GM18508 (cell line): ENCODE results near the gene KRT85.
"Not testable (repeated sequence)": the region's sequence is repeated elsewhere in the genome, so short reads cannot be mapped to it uniquely, and the experiment has no call there.

ENCODE experiments used
- ATAC-seq: cut with Tn5 transposase; IDR thresholded peaks from one replicate; pipeline ENCODE4 v1.9.1; 2021; ENCODE audit warnings: moderate number of reproducible peaks; ENCODE audit not compliant: insufficient read depth, unreplicated experiment

Gene KRT85

DNA sequence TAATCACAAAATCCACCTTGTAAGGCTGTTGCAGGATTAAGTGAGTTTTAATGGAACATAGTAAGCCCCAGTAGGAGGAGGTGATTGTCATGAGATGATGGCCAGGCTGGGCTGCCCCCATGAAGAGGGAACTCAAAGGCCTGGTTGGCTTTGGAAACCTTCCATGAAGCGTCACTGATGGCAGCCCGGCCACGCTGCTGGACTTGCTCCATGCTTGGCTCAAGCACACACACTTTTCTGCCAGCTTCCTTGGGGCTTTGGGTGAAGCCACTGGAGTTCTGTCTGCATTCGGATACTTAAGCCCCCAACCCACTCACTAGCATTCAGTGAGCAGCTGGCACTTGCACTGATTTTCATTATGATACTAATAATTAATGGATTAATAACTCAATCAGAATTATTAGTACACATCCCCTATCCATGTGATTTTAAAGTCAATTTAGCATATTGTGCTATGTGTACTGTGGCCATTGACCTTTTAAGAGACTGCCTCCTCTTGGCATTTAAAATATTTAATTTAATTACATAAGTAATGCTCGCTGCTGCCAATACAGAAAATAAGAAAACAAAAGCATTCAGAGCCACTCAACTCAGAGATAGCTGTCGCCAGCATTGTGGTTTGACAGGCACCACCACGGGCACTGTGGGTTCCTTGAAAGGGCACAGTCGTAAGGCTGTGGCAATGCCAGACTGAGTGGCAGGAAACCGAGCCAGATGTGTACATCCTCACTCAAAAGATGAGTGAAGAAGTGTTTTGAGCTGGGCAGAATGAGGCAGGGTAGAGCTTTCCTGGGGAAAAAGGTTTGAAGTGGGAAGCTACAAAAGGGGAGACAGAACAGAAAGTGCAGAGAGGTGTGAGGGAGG, 15.9 kb downstream of the KRT85 start:
- ATAC-seq, result no peak

- no peak for ATAC-seq
These were observed 16.5 kb downstream of the KRT85 start for GRCh38 chr12:52350786-52351185.

DNA sequence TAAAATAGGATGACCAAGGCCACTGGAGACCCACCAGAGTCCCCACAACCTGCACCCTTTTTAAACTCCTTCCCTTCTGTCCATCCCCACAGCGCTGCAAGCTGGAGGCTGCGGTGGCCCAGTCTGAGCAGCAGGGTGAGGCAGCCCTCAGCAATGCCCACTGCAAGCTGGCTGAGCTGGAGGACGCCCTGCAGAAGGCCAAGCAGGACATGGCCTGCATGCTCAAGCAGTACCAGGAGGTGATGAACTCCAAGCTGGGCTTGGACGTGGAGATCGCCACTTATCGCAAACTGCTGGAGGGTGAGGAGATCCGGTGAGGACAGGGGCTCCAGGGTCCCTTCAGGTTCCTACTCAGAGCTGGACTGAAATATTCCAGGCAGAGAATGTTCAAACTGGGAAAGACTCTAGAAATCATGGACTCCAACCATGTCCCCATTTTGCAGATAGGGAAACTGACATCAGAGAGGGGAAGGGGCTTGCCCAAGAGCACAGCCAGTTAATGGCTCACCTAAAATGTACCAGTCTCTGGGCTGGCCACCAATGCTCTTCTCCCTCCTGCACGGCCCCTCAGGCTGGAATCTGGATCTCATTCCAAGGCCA, 17.2 kb downstream of the KRT85 start:
- ATAC-seq, result no peak

DNA sequence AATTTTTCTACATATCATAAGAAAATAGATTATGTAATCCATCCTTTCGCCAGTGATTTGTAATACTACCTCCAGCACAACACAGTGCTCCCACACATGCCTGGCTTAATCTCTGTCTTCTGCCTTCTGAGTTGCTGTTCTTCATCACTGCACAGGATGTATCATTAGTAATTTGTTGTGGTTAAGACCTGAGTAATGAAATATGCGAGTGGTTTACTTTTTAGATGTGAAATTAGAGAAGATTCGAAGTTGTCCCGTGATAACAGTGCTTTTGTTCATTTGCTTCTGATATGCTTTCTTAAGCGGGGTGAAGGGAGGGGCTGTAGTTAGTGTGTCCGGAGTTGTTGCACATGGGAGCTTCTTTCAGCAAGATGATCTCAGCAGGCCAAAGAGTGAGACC, 18.1 kb downstream of the KRT85 start:
- no peak for ATAC-seq

DNA sequence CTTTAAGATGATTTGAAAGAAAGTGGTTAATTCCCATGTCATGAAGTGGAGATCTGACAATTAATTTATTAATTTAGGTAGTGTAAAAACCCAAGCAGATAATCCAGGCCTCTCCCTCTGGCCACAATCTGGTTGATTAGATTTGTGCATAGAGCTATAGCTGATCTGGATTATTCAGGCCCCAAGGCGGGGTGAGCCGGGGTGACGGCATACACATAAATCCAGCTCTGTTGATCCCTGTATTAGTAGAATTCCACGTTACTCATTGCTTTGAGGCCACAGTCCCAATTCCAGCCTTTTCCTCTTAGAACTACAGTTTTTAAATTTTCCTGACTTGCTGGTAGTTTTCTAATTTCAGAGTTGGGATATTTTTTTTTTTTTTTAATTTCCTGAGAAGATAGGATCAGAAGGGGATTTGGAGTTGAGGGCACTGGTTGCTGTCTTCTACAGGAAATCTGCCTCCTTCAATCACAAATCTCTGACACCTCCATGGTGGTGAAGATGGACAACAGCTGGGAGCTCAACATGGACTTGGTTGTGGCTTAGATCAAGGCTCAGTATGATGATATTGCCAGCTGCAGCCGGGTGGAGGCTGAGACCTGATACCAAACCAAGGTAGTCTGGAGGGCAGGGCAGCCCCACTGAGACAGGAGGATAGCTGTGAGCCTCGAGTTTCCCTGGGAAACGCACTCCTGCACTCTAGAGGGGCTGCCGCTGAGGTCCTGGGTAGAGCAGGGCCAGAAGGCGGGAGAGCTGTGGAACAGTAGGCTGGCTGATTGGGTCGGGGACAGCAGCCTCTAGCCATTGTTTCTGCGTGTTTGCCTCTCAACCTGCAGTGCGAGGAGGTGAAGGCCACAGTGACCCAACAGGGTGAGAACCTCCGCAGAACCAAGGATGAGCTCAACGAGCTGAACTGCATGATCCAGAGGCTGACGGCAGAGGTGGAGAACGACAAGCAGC, 19.4 kb downstream of the KRT85 start:
- no peak for ATAC-seq

DNA sequence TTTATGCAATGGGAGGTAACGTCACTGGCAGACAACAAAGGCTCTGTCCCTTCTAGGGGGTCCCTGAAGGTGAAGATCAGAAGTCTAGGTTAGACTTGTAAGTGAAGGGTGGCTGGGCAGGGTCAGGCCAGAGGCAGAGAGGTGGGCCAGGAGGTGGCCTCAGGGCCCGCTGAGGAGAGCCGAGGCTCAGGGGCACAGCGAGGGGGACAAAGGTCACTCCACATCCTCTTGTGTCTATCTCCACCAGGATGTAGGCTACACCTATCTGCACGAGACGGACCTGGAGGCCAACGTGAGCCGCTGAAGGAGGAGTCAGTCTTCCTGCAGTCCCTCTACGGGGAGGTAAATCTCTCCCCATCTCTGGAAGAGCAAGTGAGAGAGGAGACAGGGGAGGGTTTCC, 20.3 kb downstream of the KRT85 start:
- no peak for ATAC-seq

DNA sequence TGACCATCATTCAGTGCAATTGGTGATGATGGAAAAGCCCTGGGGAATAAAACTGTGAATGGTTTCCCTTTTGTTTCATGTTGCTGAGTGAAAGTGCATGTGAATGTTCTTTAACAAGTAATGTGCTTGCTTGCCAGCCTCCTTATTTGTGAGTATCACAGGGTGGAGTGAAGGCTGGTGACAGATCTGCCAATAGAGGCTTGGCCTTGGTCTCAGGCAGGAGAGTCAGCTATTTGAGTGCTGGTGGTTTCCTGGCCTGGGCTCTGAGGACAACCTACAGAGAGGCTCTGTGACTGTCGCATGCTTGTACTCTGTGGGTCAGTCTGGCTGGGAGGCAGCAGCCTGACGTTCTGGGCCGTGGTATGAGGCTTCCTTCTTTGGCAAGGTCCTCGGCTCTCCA, 20.7 kb downstream of the KRT85 start:
- no peak for ATAC-seq

- not testable (repeated sequence) for ATAC-seq
These were observed 22.2 kb downstream of the KRT85 start for GRCh38 chr12:52345041-52345440.

DNA sequence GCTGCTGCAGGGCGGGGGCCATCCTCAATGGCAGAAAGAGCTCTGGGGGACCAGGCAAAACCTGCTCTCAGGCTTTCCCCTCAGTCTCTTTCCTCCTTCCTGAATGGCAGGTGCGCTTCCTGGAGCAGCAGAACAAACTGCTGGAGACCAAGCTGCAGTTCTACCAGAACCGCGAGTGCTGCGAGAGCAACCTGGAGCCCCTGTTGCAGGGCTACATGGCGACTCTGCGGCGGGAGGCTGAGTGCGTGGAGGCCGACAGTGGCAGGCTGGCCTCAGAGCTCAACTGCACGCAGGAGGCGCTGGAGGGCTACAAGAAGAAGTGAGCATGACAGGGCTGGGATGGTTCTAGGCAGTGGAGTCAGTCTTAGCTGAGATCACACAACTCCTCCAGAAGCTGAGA, 23.2 kb downstream of the KRT85 start:
- ATAC-seq, result no peak

- ATAC-seq, result no peak
These were observed 23.7 kb downstream of the KRT85 start for GRCh38 chr12:52343550-52343949.

DNA sequence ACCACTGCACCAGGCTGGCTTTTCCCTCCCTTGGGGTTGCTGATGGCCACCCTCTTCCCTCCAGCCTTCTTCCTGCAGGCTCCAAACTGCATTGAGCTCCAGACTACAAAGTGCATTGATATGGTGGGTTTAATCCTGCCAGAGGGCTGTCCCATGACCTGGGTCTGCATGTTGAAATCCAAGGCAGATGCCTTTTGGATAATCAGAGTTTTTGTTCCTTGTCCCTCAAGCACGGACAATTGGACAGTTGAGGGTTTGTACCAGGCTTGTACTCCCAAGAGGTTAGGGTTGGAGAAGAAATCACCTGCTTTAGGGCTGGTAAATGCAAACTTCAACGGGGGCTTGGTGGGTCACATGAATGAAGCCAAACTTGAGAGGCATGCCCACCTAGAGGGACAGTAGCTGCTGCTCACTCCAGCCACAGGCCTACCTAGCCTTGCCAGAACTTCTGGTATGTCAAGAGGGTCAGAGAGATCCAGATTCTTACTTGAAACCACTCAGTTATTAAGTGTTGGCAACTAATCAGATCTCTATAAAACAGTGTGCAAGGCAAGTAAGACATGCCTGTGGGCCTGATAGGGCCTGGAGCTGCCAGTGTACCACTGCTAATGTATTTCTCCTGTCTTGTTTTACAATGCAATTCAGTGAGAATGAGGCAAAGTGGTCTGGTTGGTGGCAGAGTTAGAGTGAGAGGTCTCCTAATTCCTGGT, 24.3 kb downstream of the KRT85 start:
- ATAC-seq, result no peak

GRCh38 chr12:52341066-52341580, 26.2 kb downstream of the KRT85 start:
- no peak for ATAC-seq

- no peak for ATAC-seq
These were observed 28.9 kb downstream of the KRT85 start for GRCh38 chr12:52338241-52338960.

DNA sequence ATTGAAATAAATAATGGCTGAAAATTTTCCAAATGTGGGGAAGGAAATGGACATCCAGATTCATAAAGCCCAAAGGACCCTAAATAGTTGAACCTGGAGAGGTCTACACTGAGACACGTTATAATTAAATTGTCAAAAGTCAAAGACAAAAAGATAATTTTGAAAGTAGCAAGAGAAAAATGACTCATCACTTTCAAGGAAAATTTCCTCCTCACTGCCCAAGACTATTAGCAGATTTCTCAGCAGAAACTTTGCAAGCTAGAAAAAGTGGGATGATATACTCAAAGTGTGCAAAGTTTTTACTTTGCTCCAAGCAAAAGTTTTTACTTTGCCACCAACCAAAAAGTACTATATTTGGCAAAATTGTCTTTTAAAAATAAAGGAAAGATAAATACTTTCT, 30.2 kb downstream of the KRT85 start:
- ATAC-seq, result no peak

- no peak for ATAC-seq
These were observed 30.6 kb downstream of the KRT85 start for GRCh38 chr12:52336641-52337040.

DNA sequence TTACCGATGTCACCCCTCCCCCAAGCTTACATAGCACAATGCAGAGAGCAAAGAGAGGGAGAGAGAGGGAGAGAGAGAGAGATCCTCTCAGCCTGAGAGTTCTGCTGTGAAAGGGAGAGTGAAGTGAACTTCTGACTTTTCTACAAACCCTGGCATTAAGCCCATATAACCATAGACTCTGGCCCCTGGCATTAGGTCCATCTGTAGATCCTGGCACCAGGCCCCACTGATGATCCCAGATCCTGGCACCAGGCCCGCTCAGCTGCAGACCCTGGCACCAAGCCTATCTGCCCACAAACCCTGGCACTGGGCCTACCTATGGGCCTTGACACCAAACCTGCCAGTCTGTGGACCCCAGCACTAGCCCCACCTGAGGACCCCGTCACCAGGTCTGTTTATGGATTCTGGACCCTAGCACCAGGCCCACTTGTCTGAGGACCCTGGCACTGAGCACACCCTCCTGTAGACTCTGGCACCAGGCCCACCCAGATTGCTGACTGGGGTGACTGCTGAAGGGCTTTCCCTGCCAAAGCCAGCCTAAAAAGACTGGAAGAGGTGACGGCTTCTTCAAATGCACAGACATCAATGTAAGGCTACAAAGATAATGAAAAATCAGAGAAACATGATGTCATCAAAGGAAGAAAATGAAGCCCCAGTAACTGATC, 31.6 kb downstream of the KRT85 start:
- no peak for ATAC-seq

DNA sequence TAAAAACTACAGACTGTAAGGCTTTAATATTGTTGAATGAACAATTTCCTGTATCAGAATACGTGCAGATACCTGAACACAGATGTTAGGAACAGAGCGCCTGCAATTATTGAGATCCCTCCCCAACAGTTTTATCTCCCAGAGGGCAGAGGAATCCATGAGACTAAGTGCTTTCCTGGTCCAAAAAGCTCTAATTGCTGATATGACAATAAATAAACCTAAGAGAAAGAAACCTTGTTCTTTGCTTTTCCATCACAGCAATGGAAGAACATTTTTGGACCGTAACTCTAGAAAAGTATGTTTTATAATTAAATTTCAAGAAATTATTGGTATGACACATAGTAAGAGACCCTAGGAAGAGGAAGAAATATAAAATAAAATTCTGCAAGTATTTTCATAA, 33.1 kb downstream of the KRT85 start:
- no peak for ATAC-seq

- ATAC-seq, result no peak
These were observed 34.0 kb downstream of the KRT85 start for GRCh38 chr12:52333321-52333720.

- no peak for ATAC-seq
These were observed 34.9 kb downstream of the KRT85 start for GRCh38 chr12:52332381-52332780.
